Mucosa of stomach (tissue), 1 donor: ENCODE results near the gene SLC4A1AP.
A peak's percentile ranks its signal among the peaks of the same experiment; 100 is the strongest.

ENCODE experiments used
- H3K27me3 ChIP-seq: one replicate; pipeline ENCODE4 v1.7.0; 2013; ENCODE audit warnings: mild to moderate bottlenecking, low read length; ENCODE audit not compliant: control insufficient read depth, insufficient read depth
- H3K36me3 ChIP-seq: one replicate; pipeline ENCODE4 v1.7.0; 2013; ENCODE audit warnings: low read length; ENCODE audit not compliant: control insufficient read depth, insufficient read depth
- H3K4me1 ChIP-seq: one replicate; pipeline ENCODE4 v1.7.0; 2013; ENCODE audit warnings: mild to moderate bottlenecking, low read length; ENCODE audit not compliant: control insufficient read depth, insufficient read depth
- H3K4me3 ChIP-seq: one replicate; pipeline ENCODE4 v1.7.0; 2013; ENCODE audit warnings: low read length
- H3K9ac ChIP-seq: one replicate; pipeline ENCODE4 v1.7.0; 2013; ENCODE audit warnings: mild to moderate bottlenecking, low read length, moderate library complexity
- H3K9me3 ChIP-seq: one replicate; pipeline ENCODE4 v1.7.0; 2013; ENCODE audit warnings: mild to moderate bottlenecking, low read length, moderate library complexity; ENCODE audit not compliant: control insufficient read depth
- donor health status: Pancreatic carcinoma.

Gene SLC4A1AP

DNA sequence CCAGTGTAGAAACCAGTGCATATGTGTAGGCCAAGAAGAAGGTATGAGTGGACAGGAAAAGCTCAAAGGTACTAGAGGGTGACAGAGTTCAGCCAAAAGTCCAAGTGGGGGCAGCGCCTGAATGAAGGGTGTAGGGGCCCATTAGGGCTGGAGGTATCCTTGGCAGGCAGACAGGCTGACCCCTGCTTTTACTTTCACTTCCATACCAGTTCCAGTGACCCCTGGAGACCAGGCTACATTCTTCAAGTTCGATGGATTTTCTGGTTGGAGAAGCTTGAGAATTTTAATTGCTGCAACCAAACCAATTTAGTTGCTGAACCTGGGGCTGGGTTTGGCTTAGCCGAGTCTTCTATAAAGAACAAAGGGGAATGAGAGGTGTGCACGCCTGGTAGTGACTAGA is 65.5 kb downstream of the SLC4A1AP start:
- Histone ChIP-seq H3K9ac (no peak overlapping the region), H3K9me3 (no peaks in the 10 kb centered on the region), H3K27me3 (no peaks in the 10 kb centered on the region), H3K4me1 (peaks cover 25% of the 10 kb centered on the region), H3K36me3 (no peaks in the 10 kb centered on the region), H3K4me3 (no peak overlapping the region)

DNA sequence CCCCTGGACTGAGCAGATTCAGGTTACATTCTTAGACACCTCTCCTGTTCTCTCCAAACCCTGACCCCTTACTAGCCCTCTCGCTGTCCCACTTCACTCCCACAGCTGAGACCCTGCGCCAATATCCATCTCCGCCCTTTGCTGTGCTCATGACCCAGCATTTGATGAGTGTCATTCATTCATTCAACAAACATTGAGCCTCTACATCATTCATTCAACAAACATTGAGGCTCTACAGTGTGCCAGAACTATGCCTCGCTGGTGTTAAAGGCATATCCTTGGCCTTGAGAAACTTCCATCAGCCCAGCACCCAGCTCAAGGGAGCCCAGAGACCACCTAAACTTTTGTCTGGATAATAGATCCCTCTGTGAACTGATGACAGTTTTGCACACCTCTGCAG is 65.9 kb downstream of the SLC4A1AP start:
- Histone ChIP-seq H3K27me3 (no peaks in the 10 kb centered on the region), H3K9ac (no peak overlapping the region), H3K4me3 (no peak overlapping the region), H3K4me1 (peaks cover 26% of the 10 kb centered on the region), H3K9me3 (no peaks in the 10 kb centered on the region), H3K36me3 (no peaks in the 10 kb centered on the region)

DNA sequence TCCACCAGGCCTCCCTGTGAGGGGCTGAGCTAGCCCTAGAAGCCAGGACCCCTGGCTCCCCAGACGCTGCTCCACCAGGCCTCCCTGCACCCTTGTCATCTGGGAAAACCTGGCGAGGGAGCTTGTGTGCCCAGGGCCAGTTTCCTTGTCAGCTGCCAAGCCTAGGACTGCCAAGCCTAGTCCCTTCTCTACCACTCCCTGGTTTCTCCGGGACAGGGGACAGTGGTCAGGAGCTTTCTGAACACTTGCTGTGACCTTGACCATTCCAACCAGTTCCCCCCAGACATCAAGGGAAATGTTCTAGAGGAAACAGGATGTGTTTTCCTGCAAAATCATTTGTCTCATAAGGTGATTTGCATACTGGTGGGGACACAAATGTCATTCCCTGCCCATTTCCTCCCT is 66.6 kb downstream of the SLC4A1AP start:
- no peak overlapping the region for H3K9ac ChIP-seq
- no peaks in the 10 kb centered on the region for H3K36me3 ChIP-seq
- no peaks in the 10 kb centered on the region for H3K9me3 ChIP-seq
- H3K27me3 ChIP-seq = no peaks in the 10 kb centered on the region
- peaks cover 32% of the 10 kb centered on the region for H3K4me1 ChIP-seq
- H3K4me3 ChIP-seq = no peak overlapping the region

DNA sequence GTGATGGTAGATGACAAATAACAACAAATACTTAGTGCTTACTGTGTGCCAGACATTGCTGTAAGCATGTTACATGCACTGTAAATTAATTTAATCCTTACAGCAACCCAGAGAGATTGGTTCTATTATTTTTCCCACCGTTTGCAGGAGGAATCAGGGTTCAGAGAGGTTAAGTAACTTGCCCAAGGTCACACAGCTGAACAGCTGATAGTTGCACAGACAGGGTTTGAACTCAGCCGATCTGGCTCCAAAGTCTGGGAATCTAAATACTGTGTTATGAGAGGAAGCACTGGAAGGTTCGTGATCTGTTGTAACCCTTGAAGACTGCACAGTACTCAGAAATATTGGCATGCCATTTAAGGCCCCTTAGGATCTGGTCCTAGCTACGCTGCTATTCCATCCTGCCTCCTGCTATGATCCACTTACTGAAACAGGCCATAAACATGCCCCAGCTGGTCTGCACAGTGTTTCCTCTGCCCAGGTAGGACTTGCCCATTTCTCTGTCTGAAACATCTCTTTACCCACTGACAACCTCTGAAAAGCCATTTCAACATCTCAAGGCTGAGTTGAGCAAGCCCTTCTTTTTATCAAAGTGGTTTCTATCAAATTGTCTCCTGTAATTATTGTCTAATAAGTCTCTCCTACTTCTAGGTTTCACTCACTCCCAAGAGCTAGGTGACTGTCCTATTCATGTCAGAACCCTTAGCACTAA is 67.4 kb downstream of the SLC4A1AP start:
- Histone ChIP-seq H3K27me3 (no peaks in the 10 kb centered on the region), H3K9me3 (no peaks in the 10 kb centered on the region), H3K4me3 (no peak overlapping the region), H3K36me3 (no peaks in the 10 kb centered on the region), H3K9ac (no peak overlapping the region), H3K4me1 (peaks cover 40% of the 10 kb centered on the region)

DNA sequence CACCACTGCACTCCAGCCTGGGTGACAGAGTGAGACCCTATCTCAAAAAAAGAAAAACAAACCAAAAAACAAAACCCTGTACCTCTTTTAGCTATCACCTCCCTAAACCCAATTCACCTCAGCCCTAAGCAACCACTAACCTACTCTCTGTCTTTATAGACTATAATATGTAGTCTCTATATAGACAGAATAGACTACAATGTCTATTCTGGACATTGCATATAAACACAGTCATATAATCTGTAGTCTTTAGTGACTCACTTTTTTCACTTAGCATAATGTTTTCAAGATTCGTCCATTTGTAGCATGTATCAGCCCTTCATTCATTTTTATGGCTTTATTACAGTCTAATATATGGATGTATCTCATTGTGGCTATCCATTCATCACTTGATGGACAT is 70.6 kb downstream of the SLC4A1AP start:
- Histone ChIP-seq H3K4me1 (peaks cover 58% of the 10 kb centered on the region), H3K9ac (no peak overlapping the region), H3K36me3 (no peaks in the 10 kb centered on the region), H3K9me3 (no peaks in the 10 kb centered on the region), H3K27me3 (no peaks in the 10 kb centered on the region), H3K4me3 (no peak overlapping the region)

DNA sequence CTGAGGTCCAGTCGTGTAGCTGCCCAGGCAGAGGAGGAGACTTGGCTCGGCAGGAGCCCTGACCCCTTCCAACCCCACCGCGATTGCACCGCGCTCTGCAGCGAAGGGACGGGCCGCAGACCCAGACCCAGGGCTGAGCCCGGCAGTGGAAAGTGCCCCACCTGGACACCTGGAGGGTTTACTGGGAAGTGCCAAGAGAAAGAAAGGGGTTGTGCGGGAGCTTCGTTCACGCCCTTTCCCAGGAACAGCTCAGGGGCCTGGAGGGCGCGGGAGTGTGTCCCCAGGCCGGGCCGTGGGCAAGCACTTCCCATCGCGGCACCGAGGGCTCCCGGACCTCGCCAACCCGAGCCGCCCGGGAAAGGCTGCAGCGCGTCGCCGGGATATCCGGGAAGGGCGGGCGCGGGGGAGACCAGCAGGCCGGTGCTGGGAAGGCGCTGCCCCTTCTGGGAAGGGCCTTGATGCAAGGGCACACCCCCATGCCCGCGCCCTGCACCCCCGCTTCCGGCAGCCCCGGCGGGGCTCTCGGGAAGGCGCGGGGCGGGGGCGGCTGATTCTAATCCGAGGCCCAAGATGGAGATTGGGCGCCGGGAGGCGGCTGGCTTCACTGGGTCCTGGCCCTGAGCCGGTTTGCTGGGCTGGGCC is 71.7 kb downstream of the SLC4A1AP start:
- peaks cover 48% of the 10 kb centered on the region for H3K4me1 ChIP-seq

DNA sequence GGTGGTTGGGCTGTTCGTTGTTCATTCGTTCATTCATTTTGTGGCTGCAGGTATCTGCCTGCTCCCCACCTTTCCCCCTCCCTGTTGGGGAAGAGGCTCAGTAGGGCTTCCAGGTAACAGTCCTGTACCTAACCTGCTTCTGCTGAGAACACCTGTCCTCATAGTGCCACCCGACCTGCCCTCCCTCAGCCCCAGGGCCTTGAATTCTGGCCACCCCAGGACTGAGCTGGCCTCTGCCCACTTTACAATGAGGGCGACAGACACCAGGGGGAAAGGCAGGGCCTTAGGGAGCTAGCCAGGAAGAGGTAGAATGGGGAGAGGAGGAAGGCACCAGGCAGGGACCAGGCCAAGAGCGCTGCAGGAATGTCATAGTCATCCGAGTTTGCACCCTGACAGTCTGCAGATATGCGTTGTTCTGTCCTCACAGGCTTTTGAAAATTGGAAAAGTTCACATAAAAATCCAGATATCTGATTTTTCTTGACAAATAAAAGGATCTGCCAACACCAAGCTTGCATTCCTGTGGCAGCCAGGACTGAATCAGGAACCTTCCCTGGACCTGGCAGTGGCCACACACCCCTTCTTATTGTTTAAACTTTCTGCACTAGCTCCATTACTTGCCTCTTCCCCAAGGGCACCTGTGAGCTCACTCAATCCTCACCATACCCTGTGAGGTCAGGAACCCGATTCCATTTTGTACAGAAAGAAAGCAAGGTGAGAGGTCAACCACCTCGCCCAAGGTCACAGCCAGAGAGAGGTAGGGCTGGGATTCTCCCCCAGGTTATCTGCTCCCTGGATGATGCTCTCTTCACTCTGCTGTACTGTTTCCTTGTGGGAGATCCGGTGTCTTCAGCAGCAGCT is 72.6 kb downstream of the SLC4A1AP start:
- no peaks in the 10 kb centered on the region for H3K27me3 ChIP-seq
- peaks cover 43% of the 10 kb centered on the region for H3K4me1 ChIP-seq
- no peak overlapping the region for H3K4me3 ChIP-seq
- H3K36me3 ChIP-seq = no peaks in the 10 kb centered on the region
- peak overlapping the region; percentile 87 for H3K9ac ChIP-seq
- H3K9me3 ChIP-seq = no peaks in the 10 kb centered on the region

More for the DNA sequence above, 71.7 kb downstream of the SLC4A1AP start:
- H3K9ac ChIP-seq = peak overlapping the region; percentile 87
- H3K36me3 ChIP-seq = no peaks in the 10 kb centered on the region
- H3K27me3 ChIP-seq = no peaks in the 10 kb centered on the region
- H3K9me3 ChIP-seq = no peaks in the 10 kb centered on the region
- H3K4me3 ChIP-seq = peak overlapping the region; percentile 54

DNA sequence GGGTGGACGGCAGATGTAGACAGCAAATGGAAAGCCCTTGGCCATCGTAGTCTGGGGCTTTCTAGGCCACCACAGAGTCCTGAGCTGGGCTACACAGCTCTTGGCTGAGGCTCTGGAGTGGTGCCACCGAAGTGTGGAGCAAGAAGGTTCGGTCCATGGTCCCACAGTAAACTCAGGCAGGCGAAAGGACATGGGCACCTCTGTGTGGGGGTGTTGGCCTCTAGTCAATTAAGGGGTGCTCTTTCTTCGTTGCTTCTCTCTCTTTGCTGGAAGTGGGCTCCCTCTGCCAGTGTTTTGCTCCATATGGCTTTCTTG is 73.2 kb downstream of the SLC4A1AP start:
- Histone ChIP-seq H3K9ac (no peak overlapping the region), H3K27me3 (no peaks in the 10 kb centered on the region), H3K9me3 (no peaks in the 10 kb centered on the region), H3K4me1 (peaks cover 43% of the 10 kb centered on the region), H3K4me3 (no peak overlapping the region), H3K36me3 (no peaks in the 10 kb centered on the region)

DNA sequence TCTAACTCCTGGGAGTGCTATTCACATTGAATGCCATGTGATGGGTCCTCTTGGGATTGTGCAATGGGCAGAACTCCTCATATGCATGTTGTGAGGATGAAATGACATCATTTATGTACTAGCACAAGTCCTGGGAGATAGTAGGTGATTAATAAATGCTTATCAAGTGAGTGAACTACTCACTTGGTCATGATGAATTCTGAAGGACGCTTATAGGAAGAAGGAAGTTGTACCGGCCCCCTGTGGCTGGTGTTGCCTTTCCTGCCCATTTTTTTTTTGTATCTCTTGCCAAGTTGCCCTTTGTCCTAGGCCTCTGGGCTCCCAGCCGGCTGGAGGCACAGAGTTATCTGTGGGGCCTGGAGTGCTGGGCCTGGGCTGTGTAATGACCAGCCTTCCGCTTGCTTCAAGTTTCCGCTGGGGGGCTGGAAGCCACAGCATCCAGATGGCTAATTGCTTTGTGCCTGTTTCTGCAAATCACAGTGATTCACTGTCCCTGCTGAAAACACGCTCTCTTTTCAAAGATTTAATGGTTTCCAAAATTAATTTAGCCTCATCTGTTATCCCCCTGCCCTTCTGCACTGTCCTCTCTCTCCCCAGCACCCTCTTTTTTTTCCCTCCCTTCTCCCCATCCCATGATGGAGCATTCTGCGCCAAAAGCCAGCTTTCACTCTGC is 74.1 kb downstream of the SLC4A1AP start:
- no peaks in the 10 kb centered on the region for H3K9me3 ChIP-seq
- H3K4me1 ChIP-seq = peaks cover 43% of the 10 kb centered on the region
- H3K9ac ChIP-seq = peak overlapping the region; percentile 26
- no peaks in the 10 kb centered on the region for H3K27me3 ChIP-seq
- H3K4me3 ChIP-seq = no peak overlapping the region
- H3K36me3 ChIP-seq = no peaks in the 10 kb centered on the region

DNA sequence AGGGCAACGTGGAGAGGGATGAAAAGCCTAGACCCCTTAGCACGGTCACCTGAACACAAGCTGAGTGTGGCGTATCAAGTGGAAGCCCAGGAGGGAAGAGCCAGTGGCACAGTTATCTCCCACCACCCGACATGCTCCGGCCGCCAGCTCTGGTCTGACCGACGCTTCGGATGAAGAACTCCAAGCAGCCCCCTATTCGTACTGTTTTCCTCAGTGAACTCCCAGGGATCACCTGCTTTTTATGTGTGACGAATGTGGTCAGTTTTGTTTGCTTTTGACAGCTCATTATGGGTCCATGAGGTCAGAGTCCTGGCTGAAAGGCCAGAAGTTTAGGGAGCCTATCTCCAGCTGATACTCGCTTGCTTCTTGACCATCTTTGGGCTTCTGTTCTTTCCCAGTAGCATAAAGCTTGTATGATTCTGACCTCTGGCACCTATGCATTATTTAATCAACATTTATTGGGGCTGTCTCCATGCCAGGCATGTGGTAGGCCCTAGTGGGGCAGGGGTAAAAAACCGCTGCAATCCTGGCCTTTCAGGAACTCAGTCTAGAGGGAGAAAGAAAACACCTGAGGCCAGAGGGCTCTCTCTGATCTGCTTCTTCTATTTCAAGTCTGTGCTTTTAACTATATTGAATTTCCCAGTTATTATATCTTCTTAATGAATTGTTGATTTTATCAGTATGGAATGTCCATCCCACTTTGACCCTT is 74.8 kb downstream of the SLC4A1AP start:
- no peaks in the 10 kb centered on the region for H3K36me3 ChIP-seq
- no peaks in the 10 kb centered on the region for H3K27me3 ChIP-seq
- no peaks in the 10 kb centered on the region for H3K9me3 ChIP-seq
- H3K9ac ChIP-seq = peak overlapping the region; percentile 26
- no peak overlapping the region for H3K4me3 ChIP-seq
- peaks cover 43% of the 10 kb centered on the region for H3K4me1 ChIP-seq

DNA sequence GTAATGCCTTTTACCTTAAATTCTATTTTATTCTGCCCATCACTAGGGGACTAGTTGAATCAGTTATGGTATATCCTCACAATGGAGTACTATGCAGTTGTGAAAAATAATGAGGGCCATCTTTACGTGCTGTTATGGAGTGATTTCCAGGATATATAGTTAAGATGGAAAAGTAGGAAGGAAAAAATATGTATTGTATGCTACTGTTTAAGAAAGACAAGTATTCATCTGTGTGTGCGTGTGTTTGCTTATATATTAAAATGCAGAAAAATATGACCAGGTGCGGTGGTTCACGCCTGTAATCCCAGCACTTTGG is 75.3 kb downstream of the SLC4A1AP start:
- H3K9ac ChIP-seq = no peak overlapping the region
- H3K9me3 ChIP-seq = no peaks in the 10 kb centered on the region
- H3K36me3 ChIP-seq = no peaks in the 10 kb centered on the region
- peaks cover 43% of the 10 kb centered on the region for H3K4me1 ChIP-seq
- no peaks in the 10 kb centered on the region for H3K27me3 ChIP-seq
- H3K4me3 ChIP-seq = no peak overlapping the region
